Fibroblast of lung (primary cell): ENCODE measurements around the gene ZNF277. TPM values are rescaled to one million over a fixed set of nuclear protein-coding genes. Genes with fewer than 3 reads are reported as not detected.

Source experiments
- DNase-seq, 2 donors: peaks; one replicate each; pipeline versions ENCODE4 v3.0.0 to v3.0.0-alpha.2; 2010; ENCODE audit warnings: low read depth in 2 of 2
- H2AFZ ChIP-seq: 2 replicates; pipeline ENCODE4 v1.5.1; 2012; ENCODE audit warnings: low read length, control low read depth, inconsistent platforms
- H3K27ac ChIP-seq: 2 replicates; pipeline ENCODE4 v1.5.1; 2011; ENCODE audit warnings: low read length, control low read depth; ENCODE audit not compliant: insufficient read depth
- H3K27me3 ChIP-seq: 2 replicates; pipeline ENCODE4 v1.5.1; 2011; ENCODE audit warnings: mild to moderate bottlenecking, low read length; ENCODE audit not compliant: control insufficient read depth, insufficient read depth
- H3K36me3 ChIP-seq: 2 replicates; pipeline ENCODE4 v1.5.1; 2011; ENCODE audit warnings: low read length; ENCODE audit not compliant: control insufficient read depth, insufficient read depth
- H3K4me1 ChIP-seq: 2 replicates; pipeline ENCODE4 v1.5.1; 2011; ENCODE audit warnings: low read length; ENCODE audit not compliant: control insufficient read depth, insufficient read depth; ENCODE audit errors: extremely low read depth
- H3K4me2 ChIP-seq: 2 replicates; pipeline ENCODE4 v1.5.1; 2011; ENCODE audit warnings: low read length, control low read depth; ENCODE audit not compliant: insufficient read depth; ENCODE audit errors: extremely low read depth
- H3K4me3 ChIP-seq, 4 experiments: fragments of 200-600 bp in 1 of 4; sonication (generic) in 1 of 4; replicated peaks in 1 of 4; 2 replicates each; pipeline ENCODE4 v1.5.1; 2011 to 2016; ENCODE audit warnings: low read length in 4 of 4, low read depth in 3 of 4, mild to moderate bottlenecking in 3 of 4, control low read depth in 2 of 4, inconsistent platforms in 1 of 4, mixed read lengths in 1 of 4; ENCODE audit not compliant: insufficient read depth in 1 of 4; ENCODE audit errors: control extremely low read depth in 1 of 4
- H3K79me2 ChIP-seq: 2 replicates; pipeline ENCODE4 v1.5.1; 2012; ENCODE audit warnings: mild to moderate bottlenecking, low read length, inconsistent platforms; ENCODE audit not compliant: control insufficient read depth, insufficient read depth
- H3K9ac ChIP-seq: 2 replicates; pipeline ENCODE4 v1.5.1; 2011; ENCODE audit warnings: mild to moderate bottlenecking, low read length, control low read depth; ENCODE audit not compliant: insufficient read depth
- H3K9me3 ChIP-seq: 2 replicates; pipeline ENCODE4 v1.5.1; 2012; ENCODE audit warnings: low read depth, low read length; ENCODE audit not compliant: control insufficient read depth, insufficient read depth
- H4K20me1 ChIP-seq: 2 replicates; pipeline ENCODE4 v1.5.1; 2011; ENCODE audit warnings: low read length; ENCODE audit not compliant: control insufficient read depth, insufficient read depth; ENCODE audit errors: extremely low read depth
- CTCF ChIP-seq, 2 donors: IDR thresholded peaks in 1 of 2; conservative IDR thresholded peaks in 1 of 2; 1 replicate in 1 of 2; 2 replicates in 1 of 2; pipeline ENCODE4 v1.5.1; 2011 to 2012; ENCODE audit warnings: low read length in 2 of 2, control low read depth in 1 of 2, inconsistent platforms in 1 of 2, low read depth in 1 of 2, mild to moderate bottlenecking in 1 of 2
- EZH2 ChIP-seq: IDR thresholded peaks from 2 replicates; pipeline ENCODE4 v1.5.1; 2012; ENCODE audit warnings: low read length, control low read depth, mild to moderate bottlenecking; ENCODE audit errors: missing control alignments
- polyA plus RNA-seq, 2 donors: library from polyadenylated mRNA; depleted of rRNA in 1 of 2; stranded (reverse) in 1 of 2; unstranded in 1 of 2; fragments of >200 nt; gene quantifications; 2 replicates each; pipeline ENCODE4 v1.2.1, GENCODE V29; 2011 to 2012; ENCODE audit warnings: missing spikeins in 1 of 2
- total RNA-seq: library from RNA; depleted of rRNA; stranded (reverse); fragments of >200 nt; gene quantifications from 2 replicates; pipeline ENCODE4 v1.2.1, GENCODE V29; 2014

Gene ZNF277
- total and polyA plus RNA-seq, 2 donors (not counting 1 experiment from before 2014, with no cell fraction given) = 23.1 to 66.6 TPM

DNA sequence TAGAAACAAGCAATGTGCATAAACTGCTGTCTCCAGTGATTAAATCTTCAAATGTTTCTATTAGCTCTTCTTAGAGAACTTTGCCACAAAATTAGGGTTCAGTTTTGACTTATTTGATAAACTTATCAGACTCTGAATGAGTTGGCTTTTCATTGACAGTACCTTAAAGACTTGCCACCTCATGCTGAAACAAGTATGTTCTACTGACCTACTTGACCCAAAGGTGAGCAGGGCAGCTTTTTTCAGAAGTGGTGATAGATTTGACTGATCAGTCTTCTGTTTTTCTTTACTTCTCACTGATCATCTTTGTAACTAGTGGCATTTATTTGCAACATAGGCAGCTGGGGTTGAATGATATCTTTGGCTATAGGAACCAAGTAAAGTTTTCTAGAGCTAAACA, 7.8 kb downstream of the ZNF277 start:
- H3K27me3 ChIP-seq = no peaks in the 10 kb centered on the region
- H3K9me3 ChIP-seq = no peaks in the 10 kb centered on the region
- no peak overlapping the region for H3K27ac ChIP-seq
- no peak for DNase-seq
- H3K4me1 ChIP-seq = peaks cover 2% of the 10 kb centered on the region
- H4K20me1 ChIP-seq = no peaks in the 10 kb centered on the region
- TF ChIP-seq EZH2 = no peak
- no peak for TF ChIP-seq CTCF (conservative IDR thresholded peaks at IDR 0.05 in 1 of 2, IDR thresholded peaks at IDR 0.05 in 1 of 2; ENCODE audit: low read depth in 1 of 2, low read length in 2 of 2)
- no peak overlapping the region for H3K9ac ChIP-seq
- H3K36me3 ChIP-seq = no peaks in the 10 kb centered on the region
- no peak overlapping the region for H3K4me2 ChIP-seq
- H3K4me3 ChIP-seq = no peak overlapping the region
- peaks cover under 1% of the 10 kb centered on the region for H3K79me2 ChIP-seq
- H2AFZ ChIP-seq = no peak overlapping the region

DNA sequence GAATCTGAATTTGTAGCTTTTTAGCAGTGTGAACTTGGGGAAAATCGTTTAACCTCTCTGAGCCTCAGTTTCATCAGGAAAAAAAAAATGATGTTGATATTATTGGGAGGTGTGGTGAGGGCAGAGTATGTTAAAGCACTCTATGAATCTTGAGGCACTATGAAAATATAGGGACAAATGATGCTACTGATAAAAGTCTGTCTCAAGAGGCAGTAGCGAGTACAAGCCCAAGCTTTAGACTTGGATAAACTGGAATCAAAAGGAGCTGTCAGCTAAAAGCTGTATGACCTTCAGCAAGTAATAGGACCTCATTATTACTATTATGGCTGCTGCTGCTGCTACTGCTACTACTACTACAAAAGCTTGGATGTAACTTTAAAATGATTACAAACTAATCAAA, 8.4 kb downstream of the ZNF277 start:
- H3K36me3 ChIP-seq = no peaks in the 10 kb centered on the region
- no peak overlapping the region for H3K4me3 ChIP-seq
- H3K9me3 ChIP-seq = no peaks in the 10 kb centered on the region
- no peak for TF ChIP-seq EZH2
- peak in 1 of 2 donors; percentile 23 for TF ChIP-seq CTCF (conservative IDR thresholded peaks at IDR 0.05 in 1 of 2, IDR thresholded peaks at IDR 0.05 in 1 of 2; ENCODE audit: low read depth in 1 of 2, low read length in 2 of 2)
- H3K4me2 ChIP-seq = no peak overlapping the region
- H4K20me1 ChIP-seq = no peaks in the 10 kb centered on the region
- no peaks in the 10 kb centered on the region for H3K79me2 ChIP-seq
- no peak for DNase-seq
- no peak overlapping the region for H3K9ac ChIP-seq
- H2AFZ ChIP-seq = no peak overlapping the region
- no peaks in the 10 kb centered on the region for H3K27me3 ChIP-seq
- H3K4me1 ChIP-seq = peaks cover 2% of the 10 kb centered on the region
- H3K27ac ChIP-seq = no peak overlapping the region

DNA sequence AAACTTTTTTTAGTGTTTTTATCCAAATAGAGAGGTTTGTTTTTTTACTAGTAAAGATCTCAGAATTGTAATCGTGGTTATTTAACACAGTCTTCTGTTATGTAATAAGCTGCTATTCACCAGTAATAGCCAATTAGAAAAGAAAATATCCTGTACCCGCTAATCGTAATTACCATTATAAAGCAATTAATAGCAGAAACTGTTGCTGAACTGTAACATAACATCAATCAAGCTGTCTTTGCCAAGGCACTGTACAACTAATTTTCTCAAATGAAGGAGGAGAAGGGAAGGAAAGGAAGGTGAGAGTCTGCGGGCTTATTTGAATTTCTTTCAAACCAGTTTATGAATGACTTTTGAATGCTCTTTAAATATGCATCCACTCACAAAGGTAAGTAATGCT, 9.3 kb downstream of the ZNF277 start:
- no peaks in the 10 kb centered on the region for H3K79me2 ChIP-seq

More for the DNA sequence above, 9.3 kb downstream of the ZNF277 start:
- no peak overlapping the region for H3K4me3 ChIP-seq
- no peaks in the 10 kb centered on the region for H4K20me1 ChIP-seq
- H2AFZ ChIP-seq = no peak overlapping the region
- H3K9me3 ChIP-seq = no peaks in the 10 kb centered on the region
- no peak overlapping the region for H3K4me2 ChIP-seq
- no peaks in the 10 kb centered on the region for H3K27me3 ChIP-seq
- H3K27ac ChIP-seq = no peak overlapping the region
- peaks cover 2% of the 10 kb centered on the region for H3K4me1 ChIP-seq
- TF ChIP-seq CTCF (conservative IDR thresholded peaks at IDR 0.05 in 1 of 2, IDR thresholded peaks at IDR 0.05 in 1 of 2; ENCODE audit: low read depth in 1 of 2, low read length in 2 of 2) = no peak
- no peak for TF ChIP-seq EZH2
- H3K9ac ChIP-seq = no peak overlapping the region
- DNase-seq = no peak
- H3K36me3 ChIP-seq = no peaks in the 10 kb centered on the region
